GM10266 (cell line): ENCODE measurements around the gene GUCY2C.
"Not testable (repeated sequence)": the region's sequence is repeated elsewhere in the genome, so short reads cannot be mapped to it uniquely, and the experiment has no call there.

Experiments
- DNase-seq: peaks from one replicate; pipeline ENCODE4 v3.0.0; 2012; ENCODE audit errors: extremely low spot score
- TF ChIP-seq, protein P1 (sequence below): IDR thresholded peaks from 2 replicates; pipeline ENCODE4 v1.5.1; 2012; ENCODE audit warnings: mild to moderate bottlenecking, low read depth; ENCODE audit not compliant: control insufficient read depth, insufficient read depth; ENCODE audit errors: missing control alignments

Gene GUCY2C

DNA sequence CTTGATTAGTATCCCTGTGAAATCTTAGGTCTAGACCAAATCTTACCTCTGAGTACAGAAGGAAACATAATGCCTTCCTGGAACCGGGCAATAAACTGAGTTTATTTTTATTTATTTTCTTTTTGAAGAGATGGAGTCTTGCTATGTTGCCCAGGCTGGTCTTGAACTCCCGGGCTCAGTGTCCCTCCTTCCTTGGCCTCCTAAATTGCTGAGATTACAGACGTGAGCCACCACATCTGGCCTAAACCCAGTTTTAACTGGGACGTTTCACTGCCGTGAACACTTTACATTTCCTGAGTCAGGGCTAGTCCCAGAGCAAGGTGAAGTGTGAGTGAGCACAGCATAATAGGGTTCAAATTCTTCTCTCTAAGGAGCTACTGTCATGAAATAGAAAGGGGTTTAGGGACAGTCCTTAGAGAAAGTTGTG, 671 bp downstream of the GUCY2C start:
- TF ChIP-seq, protein P1, sequence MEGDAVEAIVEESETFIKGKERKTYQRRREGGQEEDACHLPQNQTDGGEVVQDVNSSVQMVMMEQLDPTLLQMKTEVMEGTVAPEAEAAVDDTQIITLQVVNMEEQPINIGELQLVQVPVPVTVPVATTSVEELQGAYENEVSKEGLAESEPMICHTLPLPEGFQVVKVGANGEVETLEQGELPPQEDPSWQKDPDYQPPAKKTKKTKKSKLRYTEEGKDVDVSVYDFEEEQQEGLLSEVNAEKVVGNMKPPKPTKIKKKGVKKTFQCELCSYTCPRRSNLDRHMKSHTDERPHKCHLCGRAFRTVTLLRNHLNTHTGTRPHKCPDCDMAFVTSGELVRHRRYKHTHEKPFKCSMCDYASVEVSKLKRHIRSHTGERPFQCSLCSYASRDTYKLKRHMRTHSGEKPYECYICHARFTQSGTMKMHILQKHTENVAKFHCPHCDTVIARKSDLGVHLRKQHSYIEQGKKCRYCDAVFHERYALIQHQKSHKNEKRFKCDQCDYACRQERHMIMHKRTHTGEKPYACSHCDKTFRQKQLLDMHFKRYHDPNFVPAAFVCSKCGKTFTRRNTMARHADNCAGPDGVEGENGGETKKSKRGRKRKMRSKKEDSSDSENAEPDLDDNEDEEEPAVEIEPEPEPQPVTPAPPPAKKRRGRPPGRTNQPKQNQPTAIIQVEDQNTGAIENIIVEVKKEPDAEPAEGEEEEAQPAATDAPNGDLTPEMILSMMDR = no peak
- no peak for DNase-seq

DNA sequence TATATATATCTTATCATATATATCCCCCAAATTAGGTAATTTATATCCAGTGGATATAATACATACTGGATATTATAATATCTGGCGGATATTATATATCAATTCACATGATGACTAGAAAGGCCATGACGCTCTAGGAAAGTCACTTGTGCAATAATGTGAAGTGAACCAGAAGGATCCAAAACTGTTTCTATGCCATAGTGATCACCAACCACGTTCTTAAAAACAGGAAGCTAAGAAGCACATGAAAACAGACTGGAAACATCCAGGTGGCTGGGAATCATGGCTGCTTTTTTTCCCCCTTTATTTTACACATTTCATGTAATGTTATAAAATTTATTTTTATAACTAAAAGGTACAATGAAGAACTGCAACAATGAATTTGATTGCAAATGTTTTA, 1.4 kb downstream of the GUCY2C start:
- DNase-seq = no peak
- TF ChIP-seq, protein P1 = no peak

DNA sequence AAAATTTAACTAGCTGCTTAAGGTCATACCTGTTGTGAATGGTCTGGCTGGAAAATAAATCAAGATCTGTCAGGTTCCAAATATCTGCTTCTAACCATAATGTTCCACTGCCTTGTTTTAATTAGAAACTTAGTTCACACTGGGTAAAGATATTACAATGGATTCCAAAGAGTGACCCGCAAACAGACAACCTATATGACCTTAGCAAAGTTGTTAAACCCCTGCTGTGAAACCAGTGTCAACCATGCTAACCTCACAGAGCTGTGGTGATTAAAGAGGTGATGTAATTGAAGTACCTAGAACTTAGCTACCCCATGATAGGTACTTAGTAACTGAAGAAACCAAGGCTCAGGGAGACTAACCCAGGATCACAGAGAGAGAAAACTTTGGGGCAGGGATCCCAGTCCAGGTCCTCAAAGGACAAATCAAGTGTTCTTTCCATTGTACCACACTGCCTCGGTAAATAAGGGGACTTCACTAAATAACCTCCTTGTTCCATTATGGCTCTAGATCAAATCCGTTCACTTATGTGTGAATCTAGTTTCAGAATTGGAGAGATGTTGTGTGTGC, 2.2 kb downstream of the GUCY2C start:
- TF ChIP-seq, protein P1 = no peak
- no peak for DNase-seq

DNA sequence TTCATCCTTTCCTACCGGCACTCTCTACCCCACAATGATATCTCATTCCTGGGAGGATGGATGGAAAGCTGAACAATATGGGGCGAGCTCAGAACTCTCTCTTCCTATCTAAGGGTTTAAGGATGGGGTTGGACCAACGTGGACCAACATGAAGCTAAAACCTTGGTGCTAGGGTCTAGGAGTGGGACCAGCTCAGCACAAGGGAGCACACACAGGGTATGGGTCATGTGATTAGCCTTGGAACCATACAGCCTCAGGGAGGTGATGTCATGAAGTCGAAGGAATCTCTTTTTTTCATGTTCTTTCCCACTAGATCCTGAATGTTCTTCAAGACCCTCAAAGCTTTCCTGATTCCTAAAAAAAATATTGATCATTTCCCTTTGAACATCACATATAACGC, 3.3 kb downstream of the GUCY2C start:
- no peak for DNase-seq
- TF ChIP-seq, protein P1 = no peak

DNA sequence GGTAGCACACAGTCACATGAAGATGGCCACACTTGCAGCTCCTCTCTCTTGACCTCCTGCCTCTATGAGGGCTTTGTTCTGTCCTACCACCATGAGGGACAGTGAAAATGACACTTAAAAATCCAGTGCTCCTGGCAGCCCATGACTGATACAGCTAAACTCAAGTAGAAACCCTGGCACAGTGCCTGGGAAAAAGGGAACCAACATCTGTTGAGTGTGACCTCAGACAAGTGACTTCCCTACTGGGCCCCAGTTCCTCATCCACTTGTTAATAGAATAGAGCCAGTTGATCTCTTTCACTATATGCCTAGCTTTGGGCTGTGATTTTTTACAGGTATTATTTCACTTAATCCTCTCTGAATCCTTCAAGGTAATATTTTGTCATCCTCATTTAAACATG, 4.8 kb downstream of the GUCY2C start:
- DNase-seq = no peak
- TF ChIP-seq, protein P1 = no peak

DNA sequence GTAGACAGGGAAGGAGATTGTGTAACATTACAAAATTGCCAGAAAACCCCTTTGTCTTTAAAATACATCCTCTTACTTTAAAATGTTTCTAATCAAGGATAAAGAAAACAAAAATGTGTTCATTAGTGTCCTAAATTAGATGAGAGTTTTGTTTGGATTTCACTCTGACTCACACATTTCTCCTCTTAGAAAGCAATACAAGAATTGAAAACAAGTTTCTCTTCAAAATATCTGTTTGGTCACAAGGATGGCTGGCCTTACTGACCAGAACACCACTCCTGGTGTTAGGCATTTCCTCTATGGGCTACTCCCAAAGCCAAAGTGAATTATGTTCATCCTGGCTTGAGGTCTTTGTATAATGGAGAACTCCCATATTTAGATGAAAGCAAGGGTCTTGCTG, 6.4 kb downstream of the GUCY2C start:
- DNase-seq = no peak

DNA sequence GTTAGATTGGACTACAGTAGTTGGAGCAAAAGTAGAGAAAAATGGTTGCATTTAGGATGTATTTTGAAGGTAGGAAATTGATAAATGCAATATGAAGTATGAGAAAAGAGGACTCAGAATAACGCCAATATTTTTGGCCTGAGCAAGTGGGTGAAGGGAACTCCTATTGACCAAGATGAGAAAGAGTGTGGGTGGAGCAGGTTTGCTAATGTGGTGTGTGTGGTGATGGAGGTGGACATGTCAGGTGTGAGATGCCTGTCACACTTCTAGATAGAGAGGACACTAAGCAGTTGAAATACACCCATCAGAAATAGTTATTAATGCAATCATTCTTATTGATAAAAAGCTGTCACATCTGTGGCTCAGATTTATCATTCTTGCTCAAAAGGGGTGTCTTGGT, 7.3 kb downstream of the GUCY2C start:
- DNase-seq = no peak
- TF ChIP-seq, protein P1 = no peak

More for the DNA sequence above, 6.4 kb downstream of the GUCY2C start:
- TF ChIP-seq, protein P1 = no peak

DNA sequence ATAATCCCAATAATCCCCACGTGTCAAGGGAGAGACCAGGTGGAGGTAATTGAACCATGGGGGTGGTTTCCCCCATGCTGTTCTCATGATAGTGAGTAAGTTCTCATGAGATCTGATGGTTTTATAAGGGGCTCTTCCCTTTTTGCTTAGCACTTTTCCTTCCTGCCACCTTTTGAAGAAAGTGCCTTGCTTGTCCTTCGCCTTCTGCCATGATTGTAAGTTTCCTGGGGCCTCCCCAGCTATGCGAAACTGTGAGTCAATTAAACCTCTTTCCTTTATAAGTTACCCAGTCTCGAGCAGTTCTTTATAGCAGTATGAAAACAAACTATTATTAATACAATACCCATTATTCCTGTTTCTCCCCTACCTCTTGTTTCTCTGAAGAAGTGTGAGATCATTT, 14.2 kb downstream of the GUCY2C start:
- DNase-seq = not testable (repeated sequence)
